Panc1 (cell line): ENCODE data around the gene CASP9. TPM values are rescaled to one million over a fixed set of nuclear protein-coding genes. Genes with fewer than 3 reads are reported as not detected.

Source experiments
- ATAC-seq: fragments of 200-7000 bp; cut with Tn5 transposase; 2 replicates; pipeline ENCODE4 v1.9.1; 2020; ENCODE audit warnings: mild to moderate bottlenecking, moderate library complexity
- BruUV-seq: library from RNA; stranded (reverse); fragments of 400-500 nt; replicated peaks from 2 replicates; lab custom pipeline; 2021; lab: Mats Ljungman, UMichigan
- CTCF ChIA-PET: fragments of 300-600 bp; sonication (Branson Sonifier 250); formaldehyde crosslinking; loops from one replicate; lab custom pipeline; 2022; ENCODE audit warnings: antibody characterized with exemption; lab: Charles Lee
- POLR2A ChIA-PET: fragments of 300-600 bp; sonication (Branson Sonifier 250); formaldehyde crosslinking; loops from one replicate; lab custom pipeline; 2022; ENCODE audit warnings: antibody characterized with exemption; lab: Charles Lee
- DNase-seq: peaks from one replicate; pipeline ENCODE4 v3.0.0-alpha.2; 2010; ENCODE audit warnings: low read depth, low spot score
- H3K27ac ChIP-seq: 2 replicates; pipeline ENCODE4 v1.5.1; 2011; ENCODE audit warnings: mild to moderate bottlenecking, low read length, inconsistent platforms
- H3K27me3 ChIP-seq: fragments of 200-500 bp; sonication (Bioruptor generic); 2 replicates; pipeline ENCODE4 v1.6.0; 2014; ENCODE audit warnings: low read length, inconsistent platforms; ENCODE audit not compliant: control insufficient read depth, insufficient read depth
- H3K36me3 ChIP-seq: fragments of 200-500 bp; sonication (Bioruptor generic); 2 replicates; pipeline ENCODE4 v1.5.1; 2014; ENCODE audit warnings: inconsistent platforms, mild to moderate bottlenecking, low read length, moderate library complexity; ENCODE audit not compliant: control insufficient read depth, insufficient read depth
- H3K4me1 ChIP-seq: 2 replicates; pipeline ENCODE4 v1.5.1; 2011; ENCODE audit warnings: inconsistent platforms, mild to moderate bottlenecking, low read length, moderate library complexity; ENCODE audit not compliant: control insufficient read depth, insufficient read depth
- H3K4me3 ChIP-seq, 2 experiments: 2 replicates each; pipeline ENCODE4 v1.5.1; 2011 to 2012; ENCODE audit warnings: low read depth in 2 of 2, low read length in 2 of 2, mild to moderate bottlenecking in 2 of 2, inconsistent platforms in 1 of 2, moderate library complexity in 1 of 2
- H3K9me3 ChIP-seq: fragments of 200-500 bp; sonication (Bioruptor generic); 2 replicates; pipeline ENCODE4 v1.5.1; 2014; ENCODE audit warnings: low read depth, mild to moderate bottlenecking, inconsistent platforms, low read length, moderate library complexity; ENCODE audit not compliant: control insufficient read depth, insufficient read depth
- POLR2AphosphoS5 ChIP-seq: IDR thresholded peaks from 2 replicates; pipeline ENCODE4 v1.6.1; 2012; ENCODE audit warnings: mild to moderate bottlenecking, low read depth, low read length, moderate library complexity
- SIN3A ChIP-seq: IDR thresholded peaks from 2 replicates; pipeline ENCODE4 v1.6.1; 2012; ENCODE audit warnings: low read depth, mild to moderate bottlenecking, low read length, moderate library complexity, borderline replicate concordance; ENCODE audit not compliant: insufficient read depth
- TCF7L2 ChIP-seq: IDR thresholded peaks from 2 replicates; pipeline ENCODE4 v1.6.1; 2011; ENCODE audit warnings: mild to moderate bottlenecking, low read depth, low read length, inconsistent platforms
- in situ Hi-C: cut with HindIII; loops from 2 replicates; pipeline ENCODE4 v1.10.0; 2016; ENCODE audit warnings: low sequenced_read_pairs, low pct_unique_long_range_greater_than_20kb
- intact Hi-C: fragments of 100-400 bp; cut with micrococcal nuclease; formaldehyde crosslinking; loops from one replicate; pipeline ENCODE4 v1.10.0; 2022; ENCODE audit not compliant: unreplicated experiment
- total RNA-seq: library from RNA; stranded (reverse); gene quantifications from one replicate; pipeline ENCODE4 v1.2.1, GENCODE V29; 2021; ENCODE audit not compliant: unreplicated experiment
- TF ChIP-seq, protein P1 (sequence below), 2 experiments: IDR thresholded peaks; 2 replicates each; pipeline ENCODE4 v1.6.1; 2011 to 2012; ENCODE audit warnings: low read depth in 2 of 2, control low read depth in 1 of 2, low read length in 1 of 2, mild to moderate bottlenecking in 1 of 2, moderate library complexity in 1 of 2; ENCODE audit not compliant: insufficient read depth in 1 of 2
- TF ChIP-seq, protein P2 (sequence below): fragments of 450-650 bp; IDR thresholded peaks from 2 replicates; pipeline ENCODE4 v1.5.1; 2017; ENCODE audit warnings: mild to moderate bottlenecking

CASP9 gene
- total RNA-seq, 1 experiment from 2014 or later, result 7.5 TPM

DNA sequence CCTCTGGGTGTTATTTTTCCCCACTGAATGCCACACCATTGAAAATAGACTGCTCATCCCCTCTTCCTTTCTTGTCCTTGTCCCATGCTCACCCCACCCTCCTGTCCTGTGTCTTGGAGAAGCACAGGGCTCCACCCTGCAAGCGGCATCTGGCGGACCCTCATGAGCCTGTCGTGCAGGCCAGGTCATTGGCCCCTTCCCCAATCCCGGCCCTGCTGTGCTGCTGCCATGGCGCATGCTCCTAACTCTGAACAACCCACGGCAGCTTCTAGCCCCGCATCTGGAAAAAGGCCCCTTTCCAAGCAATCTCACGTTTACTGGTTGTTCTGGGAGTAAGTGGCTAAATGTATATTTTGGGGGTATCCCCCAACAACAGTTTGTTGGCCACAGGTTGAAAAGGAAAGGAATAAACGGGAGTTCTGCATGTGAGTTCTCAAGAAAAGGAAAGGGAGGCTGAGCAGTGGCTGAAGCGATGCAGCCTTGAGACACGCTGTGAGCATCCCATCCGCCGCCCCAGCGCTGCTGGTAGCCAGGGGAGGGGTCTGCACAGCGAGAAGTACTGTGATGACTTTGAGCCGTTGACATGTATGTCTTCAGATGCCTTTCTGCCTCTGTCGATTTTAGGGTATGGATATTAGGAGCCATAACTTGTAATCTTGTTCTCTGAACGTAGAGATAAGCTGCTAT, 44.5 kb upstream of the CASP9 start:
- no peak for DNase-seq
- intact Hi-C loops (no loop called here), in situ Hi-C loops (no loop called here)
- Histone ChIP-seq H3K27me3 (no peaks in the 10 kb centered on the region), H3K4me3 (no peak overlapping the region), H3K4me1 (no peaks in the 10 kb centered on the region), H3K36me3 (peaks cover 7% of the 10 kb centered on the region; the same call in 1 of the 2 replicates), H3K9me3 (no peaks in the 10 kb centered on the region), H3K27ac (no peak overlapping the region)
- ATAC-seq, result no peak
- ChIA-PET POLR2A (no interaction called here), CTCF (no interaction called here)
- BruUV-seq, result no TSS peak
- TF ChIP-seq POLR2AphosphoS5 (no peak), SIN3A (no peak), TCF7L2 (no peak)
- TF ChIP-seq, protein P1, sequence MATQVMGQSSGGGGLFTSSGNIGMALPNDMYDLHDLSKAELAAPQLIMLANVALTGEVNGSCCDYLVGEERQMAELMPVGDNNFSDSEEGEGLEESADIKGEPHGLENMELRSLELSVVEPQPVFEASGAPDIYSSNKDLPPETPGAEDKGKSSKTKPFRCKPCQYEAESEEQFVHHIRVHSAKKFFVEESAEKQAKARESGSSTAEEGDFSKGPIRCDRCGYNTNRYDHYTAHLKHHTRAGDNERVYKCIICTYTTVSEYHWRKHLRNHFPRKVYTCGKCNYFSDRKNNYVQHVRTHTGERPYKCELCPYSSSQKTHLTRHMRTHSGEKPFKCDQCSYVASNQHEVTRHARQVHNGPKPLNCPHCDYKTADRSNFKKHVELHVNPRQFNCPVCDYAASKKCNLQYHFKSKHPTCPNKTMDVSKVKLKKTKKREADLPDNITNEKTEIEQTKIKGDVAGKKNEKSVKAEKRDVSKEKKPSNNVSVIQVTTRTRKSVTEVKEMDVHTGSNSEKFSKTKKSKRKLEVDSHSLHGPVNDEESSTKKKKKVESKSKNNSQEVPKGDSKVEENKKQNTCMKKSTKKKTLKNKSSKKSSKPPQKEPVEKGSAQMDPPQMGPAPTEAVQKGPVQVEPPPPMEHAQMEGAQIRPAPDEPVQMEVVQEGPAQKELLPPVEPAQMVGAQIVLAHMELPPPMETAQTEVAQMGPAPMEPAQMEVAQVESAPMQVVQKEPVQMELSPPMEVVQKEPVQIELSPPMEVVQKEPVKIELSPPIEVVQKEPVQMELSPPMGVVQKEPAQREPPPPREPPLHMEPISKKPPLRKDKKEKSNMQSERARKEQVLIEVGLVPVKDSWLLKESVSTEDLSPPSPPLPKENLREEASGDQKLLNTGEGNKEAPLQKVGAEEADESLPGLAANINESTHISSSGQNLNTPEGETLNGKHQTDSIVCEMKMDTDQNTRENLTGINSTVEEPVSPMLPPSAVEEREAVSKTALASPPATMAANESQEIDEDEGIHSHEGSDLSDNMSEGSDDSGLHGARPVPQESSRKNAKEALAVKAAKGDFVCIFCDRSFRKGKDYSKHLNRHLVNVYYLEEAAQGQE (IDR thresholded peaks at IDR 0.05; ENCODE audit: insufficient read depth in 1 of 2, low read depth in 2 of 2, low read length in 1 of 2), result no peak
- TF ChIP-seq, protein P2, sequence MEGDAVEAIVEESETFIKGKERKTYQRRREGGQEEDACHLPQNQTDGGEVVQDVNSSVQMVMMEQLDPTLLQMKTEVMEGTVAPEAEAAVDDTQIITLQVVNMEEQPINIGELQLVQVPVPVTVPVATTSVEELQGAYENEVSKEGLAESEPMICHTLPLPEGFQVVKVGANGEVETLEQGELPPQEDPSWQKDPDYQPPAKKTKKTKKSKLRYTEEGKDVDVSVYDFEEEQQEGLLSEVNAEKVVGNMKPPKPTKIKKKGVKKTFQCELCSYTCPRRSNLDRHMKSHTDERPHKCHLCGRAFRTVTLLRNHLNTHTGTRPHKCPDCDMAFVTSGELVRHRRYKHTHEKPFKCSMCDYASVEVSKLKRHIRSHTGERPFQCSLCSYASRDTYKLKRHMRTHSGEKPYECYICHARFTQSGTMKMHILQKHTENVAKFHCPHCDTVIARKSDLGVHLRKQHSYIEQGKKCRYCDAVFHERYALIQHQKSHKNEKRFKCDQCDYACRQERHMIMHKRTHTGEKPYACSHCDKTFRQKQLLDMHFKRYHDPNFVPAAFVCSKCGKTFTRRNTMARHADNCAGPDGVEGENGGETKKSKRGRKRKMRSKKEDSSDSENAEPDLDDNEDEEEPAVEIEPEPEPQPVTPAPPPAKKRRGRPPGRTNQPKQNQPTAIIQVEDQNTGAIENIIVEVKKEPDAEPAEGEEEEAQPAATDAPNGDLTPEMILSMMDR, result no peak

DNA sequence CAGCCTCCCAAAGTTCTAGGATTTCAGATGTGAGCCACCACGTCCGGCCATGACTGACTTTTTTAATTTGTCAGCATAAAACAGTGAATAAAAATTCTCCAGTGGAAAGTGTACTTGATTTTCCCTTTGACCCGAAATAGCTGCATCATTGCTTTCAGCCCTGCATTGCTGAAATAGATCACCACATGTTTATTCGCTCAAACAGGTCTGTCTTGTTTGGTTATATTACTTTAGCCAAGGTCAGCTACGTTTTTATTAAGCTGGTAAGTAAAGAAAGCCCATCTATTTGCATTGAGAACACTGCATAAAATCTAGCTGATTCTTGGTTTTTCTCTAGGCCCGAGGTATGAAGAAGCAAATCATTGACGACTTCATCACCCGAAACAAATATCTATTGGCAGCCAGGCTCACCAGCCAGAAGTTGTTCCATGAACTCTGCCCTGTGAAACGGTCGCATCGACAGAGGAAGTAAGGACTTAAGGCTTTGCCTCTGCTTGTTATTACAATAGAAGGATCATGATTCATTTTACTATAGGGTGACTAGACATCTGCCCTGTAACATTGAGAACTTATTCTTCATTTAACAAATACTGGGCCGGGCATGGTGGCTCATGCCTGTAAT, 35.3 kb upstream of the CASP9 start:
- no TSS peak for BruUV-seq

More for the DNA sequence above, 35.3 kb upstream of the CASP9 start:
- ATAC-seq (no peak), DNase-seq (no peak)
- ChIA-PET POLR2A (no interaction called here), CTCF (no interaction called here)
- no peaks in the 10 kb centered on the region for H3K9me3 ChIP-seq
- H3K27ac ChIP-seq, result no peak overlapping the region
- TF ChIP-seq POLR2AphosphoS5, result no peak
- no peak for TF ChIP-seq TCF7L2
- TF ChIP-seq, protein P2, result no peak
- TF ChIP-seq SIN3A, result no peak
- TF ChIP-seq, protein P1 (IDR thresholded peaks at IDR 0.05; ENCODE audit: insufficient read depth in 1 of 2, low read depth in 2 of 2, low read length in 1 of 2), result no peak
- H3K4me1 ChIP-seq, result no peaks in the 10 kb centered on the region
- intact Hi-C loops (no loop called here), in situ Hi-C loops (no loop called here)
- peaks cover 10% of the 10 kb centered on the region; the same call in 1 of the 2 replicates for H3K36me3 ChIP-seq
- no peak overlapping the region for H3K4me3 ChIP-seq
- no peaks in the 10 kb centered on the region for H3K27me3 ChIP-seq
